ENCODE results near the gene MSL3B.

Gene MSL3B

DNA sequence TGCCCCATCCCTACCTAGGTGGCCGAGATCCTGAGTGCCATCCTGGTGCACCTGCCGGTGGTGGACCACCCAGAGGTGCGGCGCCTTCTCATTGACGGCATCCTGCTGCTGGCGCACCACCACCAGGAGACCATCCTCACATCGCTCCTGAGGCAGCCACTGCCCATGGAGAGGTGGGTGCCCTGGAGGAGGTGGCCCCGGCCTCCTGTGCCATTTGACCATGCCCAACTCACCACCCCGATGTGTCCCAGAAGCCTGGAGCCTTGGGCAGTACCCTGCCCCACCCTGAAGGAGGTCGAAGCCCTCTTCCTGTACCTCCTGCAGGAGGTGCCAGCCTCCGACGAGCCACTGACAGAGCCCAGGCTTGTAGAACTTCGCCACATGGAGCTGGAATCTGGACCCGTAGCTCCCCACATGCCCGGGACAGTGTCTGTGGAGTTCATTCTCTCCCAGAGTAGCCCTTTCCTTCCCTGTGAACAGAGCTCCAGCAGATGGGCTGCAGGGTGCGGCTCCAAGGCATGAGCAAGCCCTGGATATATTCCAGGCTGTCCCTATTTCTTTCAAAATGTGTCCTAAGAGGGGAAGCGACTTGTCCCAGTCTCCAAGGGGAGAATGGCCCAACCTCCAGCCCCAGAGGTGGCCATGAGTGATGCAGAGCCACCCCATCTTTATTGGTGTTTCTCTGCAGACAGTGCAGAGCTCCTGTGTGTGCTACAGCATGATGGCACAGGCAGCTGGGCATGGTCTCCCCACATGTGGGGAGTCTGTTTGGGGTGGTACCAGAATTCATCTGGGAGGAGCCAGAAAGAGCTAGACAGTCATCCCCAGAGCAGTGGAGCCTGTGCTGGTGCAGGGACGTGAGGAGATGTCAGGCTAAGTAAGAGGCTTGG lies 48.1 kb downstream of the MSL3B start:
- no peak for DNase-seq (ENCODE audit: low read depth)
- TF ChIP-seq, protein P1, sequence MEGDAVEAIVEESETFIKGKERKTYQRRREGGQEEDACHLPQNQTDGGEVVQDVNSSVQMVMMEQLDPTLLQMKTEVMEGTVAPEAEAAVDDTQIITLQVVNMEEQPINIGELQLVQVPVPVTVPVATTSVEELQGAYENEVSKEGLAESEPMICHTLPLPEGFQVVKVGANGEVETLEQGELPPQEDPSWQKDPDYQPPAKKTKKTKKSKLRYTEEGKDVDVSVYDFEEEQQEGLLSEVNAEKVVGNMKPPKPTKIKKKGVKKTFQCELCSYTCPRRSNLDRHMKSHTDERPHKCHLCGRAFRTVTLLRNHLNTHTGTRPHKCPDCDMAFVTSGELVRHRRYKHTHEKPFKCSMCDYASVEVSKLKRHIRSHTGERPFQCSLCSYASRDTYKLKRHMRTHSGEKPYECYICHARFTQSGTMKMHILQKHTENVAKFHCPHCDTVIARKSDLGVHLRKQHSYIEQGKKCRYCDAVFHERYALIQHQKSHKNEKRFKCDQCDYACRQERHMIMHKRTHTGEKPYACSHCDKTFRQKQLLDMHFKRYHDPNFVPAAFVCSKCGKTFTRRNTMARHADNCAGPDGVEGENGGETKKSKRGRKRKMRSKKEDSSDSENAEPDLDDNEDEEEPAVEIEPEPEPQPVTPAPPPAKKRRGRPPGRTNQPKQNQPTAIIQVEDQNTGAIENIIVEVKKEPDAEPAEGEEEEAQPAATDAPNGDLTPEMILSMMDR (IDR thresholded peaks at IDR 0.05; ENCODE audit: insufficient read depth, low read depth, low read length): no peak
- H3K4me3 ChIP-seq (ENCODE audit: low read depth, low read length): no peak overlapping the region

DNA sequence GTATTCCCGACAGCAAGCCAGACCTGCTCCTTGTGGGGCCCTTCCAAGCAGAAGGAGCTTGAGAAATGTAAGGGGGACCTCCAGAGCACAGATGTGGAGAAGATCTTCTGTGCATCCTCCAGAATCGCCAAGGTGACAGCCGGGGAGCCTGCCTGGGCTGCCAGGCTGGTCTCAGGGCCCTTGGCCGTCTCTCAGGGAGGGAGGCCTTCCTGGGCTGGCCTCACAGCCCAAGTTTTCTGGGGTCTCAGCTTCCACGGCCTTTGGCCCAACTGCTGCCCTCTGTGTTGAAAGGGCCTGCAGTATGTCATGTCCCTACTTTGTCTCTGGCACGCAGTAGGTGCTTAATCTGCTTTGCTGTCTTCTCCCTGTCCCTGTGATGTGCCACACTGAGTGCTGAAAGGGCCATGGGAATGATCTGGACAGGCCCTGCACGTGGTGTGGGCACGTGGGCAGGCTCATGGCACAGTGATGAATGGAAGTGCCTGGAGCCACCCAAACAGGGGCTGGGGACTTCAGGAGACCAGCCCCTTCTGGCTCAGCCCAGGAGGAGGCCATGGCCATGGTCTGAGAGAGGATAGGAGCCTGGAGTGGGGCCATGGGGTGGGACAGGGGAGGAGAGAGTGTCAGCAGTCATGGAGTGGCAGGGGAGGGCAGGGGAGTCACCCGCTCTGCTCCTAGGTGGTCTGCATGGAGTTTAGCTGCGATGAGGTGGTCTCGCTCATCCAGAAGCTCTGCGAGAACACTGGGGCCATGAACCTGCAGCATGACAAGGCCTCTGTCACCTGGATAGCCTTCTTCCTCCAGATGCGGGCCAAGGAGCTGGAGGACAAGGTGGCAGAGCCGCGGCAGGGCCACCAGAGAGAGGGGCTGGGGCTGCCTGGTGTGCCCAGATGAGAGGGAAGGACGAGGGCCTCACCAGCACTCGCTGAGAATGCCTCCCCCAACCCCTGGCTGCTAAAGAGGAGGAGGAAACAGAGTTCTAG lies 49.3 kb downstream of the MSL3B start:
- no peak for DNase-seq (ENCODE audit: low read depth)
- TF ChIP-seq, protein P1 (IDR thresholded peaks at IDR 0.05; ENCODE audit: insufficient read depth, low read depth, low read length): no peak
- H3K4me3 ChIP-seq (ENCODE audit: low read depth, low read length): no peak overlapping the region

GRCh38 chr2:233817995-233818638 lies 50.1 kb downstream of the MSL3B start:
- no peak overlapping the region for H3K4me3 ChIP-seq (ENCODE audit: low read depth, low read length)
- TF ChIP-seq, protein P1 (IDR thresholded peaks at IDR 0.05; ENCODE audit: insufficient read depth, low read depth, low read length): no peak
- DNase-seq (ENCODE audit: low read depth): no peak

GRCh38 chr2:233817361-233817911 lies 50.8 kb downstream of the MSL3B start:
- no peak overlapping the region for H3K4me3 ChIP-seq (ENCODE audit: low read depth, low read length)
- TF ChIP-seq, protein P1 (IDR thresholded peaks at IDR 0.05; ENCODE audit: insufficient read depth, low read depth, low read length): no peak
- DNase-seq (ENCODE audit: low read depth): no peak

- DNase-seq (ENCODE audit: low read depth): no peak
Measured at GRCh38 chr2:233816771-233817170, 51.4 kb downstream of the MSL3B start.

More at GRCh38 chr2:233816771-233817170, 51.4 kb downstream of the MSL3B start:
- TF ChIP-seq, protein P1 (IDR thresholded peaks at IDR 0.05; ENCODE audit: insufficient read depth, low read depth, low read length): no peak
- H3K4me3 ChIP-seq (ENCODE audit: low read depth, low read length): no peak overlapping the region
